GM18499 (cell line): ENCODE measurements around the gene DRC7.

Experiments used
- ATAC-seq: cut with Tn5 transposase; IDR thresholded peaks from one replicate; pipeline ENCODE4 v1.9.1; 2021; ENCODE audit warnings: moderate number of reproducible peaks; ENCODE audit not compliant: insufficient read depth, unreplicated experiment

The DRC7 gene, protein sequence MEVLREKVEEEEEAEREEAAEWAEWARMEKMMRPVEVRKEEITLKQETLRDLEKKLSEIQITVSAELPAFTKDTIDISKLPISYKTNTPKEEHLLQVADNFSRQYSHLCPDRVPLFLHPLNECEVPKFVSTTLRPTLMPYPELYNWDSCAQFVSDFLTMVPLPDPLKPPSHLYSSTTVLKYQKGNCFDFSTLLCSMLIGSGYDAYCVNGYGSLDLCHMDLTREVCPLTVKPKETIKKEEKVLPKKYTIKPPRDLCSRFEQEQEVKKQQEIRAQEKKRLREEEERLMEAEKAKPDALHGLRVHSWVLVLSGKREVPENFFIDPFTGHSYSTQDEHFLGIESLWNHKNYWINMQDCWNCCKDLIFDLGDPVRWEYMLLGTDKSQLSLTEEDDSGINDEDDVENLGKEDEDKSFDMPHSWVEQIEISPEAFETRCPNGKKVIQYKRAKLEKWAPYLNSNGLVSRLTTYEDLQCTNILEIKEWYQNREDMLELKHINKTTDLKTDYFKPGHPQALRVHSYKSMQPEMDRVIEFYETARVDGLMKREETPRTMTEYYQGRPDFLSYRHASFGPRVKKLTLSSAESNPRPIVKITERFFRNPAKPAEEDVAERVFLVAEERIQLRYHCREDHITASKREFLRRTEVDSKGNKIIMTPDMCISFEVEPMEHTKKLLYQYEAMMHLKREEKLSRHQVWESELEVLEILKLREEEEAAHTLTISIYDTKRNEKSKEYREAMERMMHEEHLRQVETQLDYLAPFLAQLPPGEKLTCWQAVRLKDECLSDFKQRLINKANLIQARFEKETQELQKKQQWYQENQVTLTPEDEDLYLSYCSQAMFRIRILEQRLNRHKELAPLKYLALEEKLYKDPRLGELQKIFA

DNA sequence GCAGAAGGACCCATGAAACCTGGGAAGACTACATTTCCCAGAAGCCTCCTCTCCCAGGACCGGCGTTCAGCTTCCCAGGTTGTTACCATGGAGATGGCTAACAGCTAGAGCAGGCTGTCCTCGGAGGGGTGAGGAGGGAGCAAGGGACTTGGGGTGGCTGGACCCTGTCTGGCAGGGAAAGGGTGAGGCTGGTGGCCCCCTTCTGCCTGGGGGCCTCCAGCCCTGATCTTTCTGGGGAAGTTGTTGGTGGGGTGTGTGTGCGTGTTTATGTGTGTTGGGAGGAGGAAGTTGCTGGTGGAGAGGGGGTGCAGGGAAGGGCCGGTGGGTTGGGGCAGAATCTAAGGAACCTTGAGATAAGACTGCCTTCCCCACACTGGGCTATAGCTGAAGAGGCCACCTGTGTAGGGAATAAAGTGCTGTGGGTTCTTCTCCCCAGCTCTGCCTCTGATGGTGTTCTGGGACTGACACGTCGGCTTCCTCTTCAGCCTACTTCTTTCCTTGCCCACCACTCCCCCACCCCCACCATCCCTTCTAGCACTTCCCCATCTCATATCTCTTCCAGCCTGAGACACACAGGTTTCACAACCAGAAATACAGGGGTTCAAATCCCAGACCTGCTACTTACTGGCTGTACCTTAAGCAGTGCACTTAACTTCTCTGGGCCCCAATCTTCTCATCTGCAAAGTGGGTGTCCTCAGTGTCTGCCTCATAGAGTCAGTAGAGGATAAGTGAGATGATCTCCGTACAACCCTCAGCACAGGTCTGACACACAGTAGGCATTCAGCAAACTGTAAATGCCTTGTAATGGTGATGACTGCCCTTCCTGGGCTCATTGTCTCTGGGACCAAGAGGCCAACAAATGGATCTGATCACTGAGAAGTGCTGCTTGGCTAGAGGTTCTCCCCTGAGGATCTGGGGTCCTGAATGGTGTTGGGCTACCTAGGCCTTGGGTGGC, at the start of gene DRC7:
Gene DRC7 (plus strand): TSS at position 82 of the 955 bp plus-strand sequence. CDS start 3,144 bp downstream, outside the sequence.
- no peak for ATAC-seq

DNA sequence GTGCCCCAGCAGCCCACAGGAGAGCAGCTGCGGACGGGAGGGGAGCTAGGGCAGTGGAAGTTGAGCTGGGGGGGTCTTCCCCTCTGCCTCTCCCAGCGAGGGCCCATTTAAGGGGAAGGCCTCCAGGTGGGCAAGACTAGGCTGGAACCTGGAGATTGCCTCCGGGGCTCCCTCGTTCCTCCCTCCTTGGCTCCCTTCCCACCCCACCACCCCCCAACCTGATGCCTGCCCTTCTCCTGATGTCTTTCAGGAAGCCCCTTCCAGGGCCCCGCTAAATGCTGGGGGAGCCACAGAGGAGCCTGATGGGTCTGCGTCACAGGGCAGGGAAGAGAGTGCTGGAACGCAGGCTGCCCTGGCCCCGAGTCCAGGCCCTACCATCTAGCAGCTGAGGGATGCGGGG, 49.4 kb upstream of the DRC7 start:
- no peak for ATAC-seq

DNA sequence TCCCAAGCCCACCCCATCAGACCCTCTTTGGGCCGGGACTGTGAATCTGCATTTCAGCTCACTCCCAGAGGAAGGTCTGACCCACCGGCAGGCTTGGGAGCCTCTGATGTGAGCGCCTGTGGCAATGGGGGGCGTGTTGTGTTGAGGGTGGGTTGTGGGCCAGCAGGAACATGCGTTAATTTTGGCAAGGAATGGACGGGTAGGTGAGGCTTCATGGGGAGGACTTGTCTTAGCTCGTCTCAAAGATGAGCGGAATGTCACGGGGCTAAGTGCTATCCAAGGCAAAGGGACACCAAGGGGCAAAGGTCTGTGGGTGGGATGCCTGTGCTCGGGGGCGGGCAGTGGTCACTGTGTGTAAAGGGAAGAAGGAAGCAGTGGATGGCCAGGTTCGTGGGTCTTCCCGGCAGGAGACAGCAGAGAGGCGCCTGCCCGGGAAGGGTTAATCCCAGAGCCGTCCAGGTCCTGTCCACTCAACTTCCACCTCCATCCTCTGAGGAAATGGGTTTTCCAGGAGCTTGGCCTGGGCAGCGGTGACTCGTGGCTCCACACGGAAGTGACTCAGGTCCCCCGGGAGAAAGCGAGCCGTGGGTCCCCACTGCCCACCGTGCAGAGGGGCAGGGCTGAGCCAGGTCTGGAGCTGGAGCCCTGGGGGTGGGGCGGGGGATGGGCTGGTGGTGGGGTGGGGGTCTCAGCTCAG, 48.8 kb upstream of the DRC7 start:
- ATAC-seq, result no peak

DNA sequence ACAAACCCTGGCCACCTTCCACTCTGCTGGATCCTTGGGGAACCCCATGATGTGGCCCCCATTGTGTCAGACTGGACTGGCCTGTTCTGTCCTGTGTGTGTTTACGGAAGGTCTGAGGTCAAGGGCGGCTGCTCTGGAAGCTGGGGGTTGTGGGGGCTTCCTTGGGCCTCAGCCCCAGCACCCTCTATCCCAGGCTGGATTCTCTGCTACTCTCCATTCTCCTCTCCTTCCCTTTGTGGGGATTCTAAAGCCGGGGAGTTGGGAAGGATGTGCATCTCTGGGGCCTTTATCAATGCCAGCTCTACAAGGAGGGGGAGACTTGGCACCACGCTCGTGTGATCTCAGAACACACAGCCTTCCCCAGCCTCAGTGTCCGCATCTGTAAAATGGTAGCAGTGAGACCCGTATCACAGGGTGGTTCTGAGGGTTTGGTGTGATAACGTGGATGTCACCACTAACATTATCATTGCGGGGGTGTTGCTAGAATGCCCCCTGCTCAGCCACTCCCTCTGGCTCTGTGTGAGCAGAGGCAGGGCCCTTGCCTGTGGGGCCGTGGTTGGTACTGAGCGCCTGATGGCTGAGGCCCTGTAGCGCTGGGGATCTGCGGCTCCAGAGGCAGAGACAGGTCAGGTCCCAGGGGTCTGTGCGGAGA, 48.1 kb upstream of the DRC7 start:
- no peak for ATAC-seq

DNA sequence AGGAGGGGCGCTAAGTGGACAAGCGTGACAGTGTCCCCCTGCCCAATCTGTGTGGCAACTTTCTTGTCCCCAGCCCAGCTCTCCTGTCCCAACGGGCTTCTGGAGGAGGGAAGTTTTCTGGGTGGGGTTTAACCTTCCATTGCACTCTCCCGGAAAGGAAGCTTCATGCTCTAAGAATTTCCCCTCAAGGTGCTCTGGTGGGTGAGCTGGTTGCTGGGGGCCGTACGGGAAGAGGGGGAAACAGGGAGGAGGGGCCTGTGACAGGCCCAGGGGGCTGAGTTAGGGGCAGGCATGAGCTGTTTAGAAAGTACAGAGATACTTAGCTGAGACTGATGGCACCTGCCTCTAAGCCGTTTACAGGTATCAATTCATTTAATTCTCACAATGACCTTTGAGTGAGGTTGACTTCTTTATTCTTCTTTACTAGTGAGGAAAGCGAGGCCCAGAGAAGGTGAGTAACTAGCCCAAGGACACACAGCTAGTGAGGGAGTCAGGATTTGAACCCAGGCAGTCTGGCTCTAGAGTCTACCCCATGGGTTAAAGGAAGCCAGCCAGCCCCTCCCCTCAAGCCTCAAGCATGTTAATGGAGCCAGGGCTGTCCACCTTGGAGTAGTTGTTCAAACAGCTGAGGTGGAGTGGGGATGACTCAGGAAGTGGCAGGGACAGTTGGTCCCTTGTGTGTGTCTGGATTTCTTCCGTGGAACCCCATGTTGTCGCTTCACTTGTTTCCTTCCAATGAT, 47.3 kb upstream of the DRC7 start:
- ATAC-seq, result no peak

DNA sequence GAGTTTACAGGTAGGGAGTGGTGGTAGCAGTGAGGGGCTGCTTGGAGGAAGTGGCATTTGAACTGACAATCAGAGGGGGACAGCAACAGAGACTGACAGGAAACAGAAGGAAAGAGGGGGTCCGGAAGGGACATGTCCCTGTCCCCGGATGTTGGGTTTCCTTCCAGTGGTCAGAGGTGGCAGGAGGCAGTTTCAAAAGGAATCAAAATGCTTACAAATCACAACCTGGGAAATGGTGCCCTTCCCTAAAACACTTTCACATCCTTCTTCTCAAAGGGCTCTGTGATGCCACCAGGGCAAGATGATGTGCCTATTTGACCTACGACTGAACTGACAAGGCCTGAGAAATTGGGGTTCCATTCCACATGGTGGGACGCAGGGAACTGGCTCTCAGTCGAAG, 46.5 kb upstream of the DRC7 start:
- no peak for ATAC-seq

DNA sequence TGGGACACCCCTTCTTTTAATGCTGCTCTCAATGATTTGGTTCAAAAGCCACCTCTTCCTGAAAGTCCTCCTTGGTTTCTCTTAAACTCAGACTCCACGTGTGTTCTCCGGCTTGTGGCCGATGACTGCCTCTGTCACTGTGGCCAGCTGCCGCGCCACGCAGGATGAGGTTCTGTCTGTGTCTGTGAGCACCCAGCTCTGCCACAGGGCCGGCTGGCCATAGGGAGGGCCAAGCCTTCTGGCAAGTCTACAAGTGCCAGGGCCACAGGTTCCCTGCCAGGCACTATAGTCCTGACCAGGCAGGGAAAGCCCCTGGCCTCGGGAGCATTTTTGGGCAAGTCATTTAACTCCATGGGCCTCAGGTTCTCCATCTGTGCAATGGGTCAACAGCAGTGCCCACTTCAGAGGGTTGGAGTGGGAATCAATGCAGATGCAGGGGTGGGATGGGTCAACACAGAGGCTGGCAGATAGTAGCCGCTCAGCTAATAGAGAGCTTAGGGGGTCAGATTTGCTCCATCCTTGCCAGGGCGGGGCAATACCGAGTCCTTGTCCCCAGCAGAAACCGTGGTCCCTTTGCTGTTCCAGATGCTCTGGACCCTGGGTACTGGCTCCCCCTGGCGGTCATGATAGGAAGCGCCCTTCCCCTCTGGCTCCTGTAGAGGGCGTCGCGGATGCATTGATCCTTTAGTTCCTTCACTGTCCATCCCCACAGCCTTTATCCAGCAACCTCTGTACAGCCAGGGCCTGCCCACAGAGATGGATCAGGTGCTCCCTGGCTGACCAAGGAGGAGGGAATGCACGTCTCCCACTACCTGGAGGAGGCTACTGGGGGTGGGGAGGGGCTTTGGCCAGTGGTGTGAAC, 45.8 kb upstream of the DRC7 start:
- no peak for ATAC-seq

DNA sequence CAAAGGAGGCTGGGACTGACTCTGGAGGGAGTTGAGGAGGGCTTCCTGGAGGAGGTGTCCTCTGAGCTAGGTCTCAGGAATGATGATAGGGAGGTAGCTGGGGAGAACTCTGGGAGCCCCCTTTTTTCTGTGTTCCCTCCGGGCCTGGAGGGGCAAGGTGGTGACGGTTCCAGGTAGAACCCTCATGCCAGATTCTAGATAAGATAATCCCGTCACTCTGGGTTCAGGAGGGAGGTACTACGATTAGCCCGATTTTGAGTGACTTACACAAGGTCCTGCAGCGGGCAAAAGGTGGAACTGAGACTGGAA, 45.2 kb upstream of the DRC7 start:
- ATAC-seq, result no peak

DNA sequence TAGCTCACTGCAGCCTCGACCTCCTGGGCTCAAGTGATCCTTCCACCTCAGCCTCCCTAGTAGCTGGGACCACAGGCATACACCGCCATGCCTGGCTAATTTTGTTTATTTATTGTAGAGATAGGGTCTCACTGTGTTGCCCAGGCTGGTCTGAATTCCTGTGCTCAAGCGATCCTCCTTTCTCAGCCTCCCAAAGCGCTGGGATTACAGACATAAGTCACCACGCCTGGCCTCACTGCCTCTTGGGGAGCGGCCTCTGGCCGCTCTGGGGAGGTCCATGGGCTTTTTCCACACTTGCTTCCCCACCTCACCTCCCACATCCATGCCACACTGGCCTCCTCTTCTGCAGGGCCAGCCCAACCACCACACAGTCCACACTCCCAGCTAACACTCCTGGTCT, 44.8 kb upstream of the DRC7 start:
- no peak for ATAC-seq

DNA sequence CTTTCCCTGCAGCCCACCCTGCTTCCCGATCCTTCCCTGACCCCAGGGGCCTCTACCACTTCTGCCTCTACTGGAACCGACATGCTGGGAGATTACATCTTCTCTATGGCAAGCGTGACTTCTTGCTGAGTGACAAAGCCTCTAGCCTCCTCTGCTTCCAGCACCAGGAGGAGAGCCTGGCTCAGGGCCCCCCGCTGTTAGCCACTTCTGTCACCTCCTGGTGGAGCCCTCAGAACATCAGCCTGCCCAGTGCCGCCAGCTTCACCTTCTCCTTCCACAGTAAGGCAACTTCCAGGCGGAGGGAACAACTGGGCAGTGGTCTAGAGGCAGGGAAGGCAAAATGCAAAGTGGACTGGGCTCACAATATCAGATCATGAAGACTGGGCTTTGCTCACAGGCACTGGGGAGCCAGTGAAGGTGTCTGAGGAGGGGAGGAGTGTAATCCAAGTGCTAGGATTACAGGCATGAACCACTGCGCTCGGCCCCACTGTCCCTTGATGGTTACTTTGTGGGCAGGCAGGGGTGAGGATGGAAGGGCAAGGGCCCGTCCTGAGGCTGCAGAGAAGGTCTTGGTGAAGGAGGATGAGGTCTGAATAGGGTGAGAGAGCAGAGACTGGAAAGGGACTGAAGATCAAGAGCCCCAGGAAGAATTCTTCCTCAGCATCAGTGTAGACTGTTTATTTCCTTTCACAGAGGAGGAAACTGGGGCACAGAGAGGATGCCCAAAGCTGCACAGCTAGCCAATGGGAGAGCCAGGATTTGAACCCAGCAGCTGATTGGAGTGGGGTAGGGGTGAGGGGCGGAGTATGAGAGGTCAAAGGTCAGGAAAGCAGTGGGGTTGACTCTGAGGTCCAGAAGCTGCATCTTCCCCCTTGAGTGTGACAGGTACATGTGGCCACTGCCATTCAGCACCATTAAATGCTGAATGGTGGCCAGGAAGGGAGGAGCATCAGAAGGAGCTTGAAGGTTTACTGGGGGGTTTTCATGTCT, 43.0 kb upstream of the DRC7 start:
- ATAC-seq, result no peak

DNA sequence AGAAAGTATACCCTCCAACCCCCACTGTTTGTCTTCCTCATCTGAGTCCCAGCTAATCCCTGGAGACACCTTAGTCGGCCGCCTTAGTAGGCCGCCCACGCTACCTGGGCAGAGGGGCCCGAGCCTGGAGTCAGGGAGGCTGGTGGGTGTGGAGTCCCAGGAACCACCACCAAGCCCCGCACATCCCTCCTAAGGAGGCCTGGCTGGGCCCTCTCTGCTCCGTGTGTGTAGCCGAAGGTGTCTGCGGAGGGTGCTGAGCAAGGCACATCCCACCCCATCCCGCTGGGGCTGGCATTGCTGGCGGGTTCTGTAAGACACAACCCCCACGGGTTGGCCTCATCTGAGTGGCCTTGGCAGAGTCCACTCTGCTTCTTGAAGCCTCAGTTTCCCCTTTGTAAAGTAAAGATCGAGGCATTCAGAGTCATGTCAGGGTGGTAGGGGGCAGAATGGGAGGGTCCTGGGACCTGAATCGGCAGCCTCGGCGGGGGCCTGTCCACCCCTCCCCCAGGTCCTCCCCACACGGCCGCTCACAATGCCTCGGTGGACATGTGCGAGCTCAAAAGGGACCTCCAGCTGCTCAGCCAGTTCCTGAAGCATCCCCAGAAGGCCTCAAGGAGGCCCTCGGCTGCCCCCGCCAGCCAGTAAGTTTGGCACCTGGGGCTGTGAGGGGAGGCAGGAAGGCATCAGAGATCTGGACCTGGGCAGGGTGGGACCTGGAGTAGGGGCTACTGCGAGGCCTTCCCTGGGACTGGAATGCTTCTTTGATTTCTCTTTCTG, 41.7 kb upstream of the DRC7 start:
- ATAC-seq, result no peak

DNA sequence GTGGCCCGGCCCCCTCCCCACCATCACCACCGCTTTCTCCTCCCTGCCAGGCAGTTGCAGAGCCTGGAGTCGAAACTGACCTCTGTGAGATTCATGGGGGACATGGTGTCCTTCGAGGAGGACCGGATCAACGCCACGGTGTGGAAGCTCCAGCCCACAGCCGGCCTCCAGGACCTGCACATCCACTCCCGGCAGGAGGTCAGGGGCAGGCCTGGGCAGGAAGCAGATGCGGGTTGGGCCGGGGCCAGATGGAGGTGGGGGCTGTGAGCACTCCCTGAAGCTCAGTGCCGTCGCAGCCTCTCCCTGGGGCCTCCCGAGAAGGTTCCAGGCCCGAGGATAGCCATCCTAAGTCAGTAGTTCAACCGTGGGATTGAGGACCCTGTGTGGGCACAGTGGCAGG, 40.7 kb upstream of the DRC7 start:
- ATAC-seq, result no peak

DNA sequence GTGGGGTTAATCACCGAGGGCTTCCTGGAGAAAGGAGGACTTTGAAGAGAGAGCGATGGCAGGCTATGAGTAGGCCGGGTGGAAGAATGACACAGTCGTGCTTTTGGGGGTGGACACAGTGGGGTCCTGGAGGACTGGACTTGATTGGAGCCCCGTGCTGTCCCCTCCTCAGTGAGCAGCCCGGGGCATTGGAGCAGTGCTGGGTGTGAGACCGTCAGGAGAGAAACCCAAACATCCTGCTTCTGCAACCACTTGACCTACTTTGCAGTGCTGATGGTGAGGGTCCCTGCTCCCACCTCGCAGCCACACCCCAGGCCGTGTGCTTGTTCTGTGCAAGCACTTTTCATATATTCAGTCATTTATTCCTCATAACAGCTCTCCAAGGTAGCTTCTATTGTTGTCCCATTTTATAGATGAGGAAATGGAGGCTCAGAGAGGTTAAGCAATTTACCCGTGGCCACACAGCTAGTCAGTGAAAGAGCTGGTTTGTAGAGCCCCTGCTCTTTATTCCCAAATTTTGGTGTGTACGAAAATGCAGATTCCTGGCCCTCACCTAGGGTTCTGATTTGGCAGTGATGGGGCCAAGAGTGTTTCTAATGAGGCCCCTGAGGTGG, 38.2 kb upstream of the DRC7 start:
- ATAC-seq, result no peak

DNA sequence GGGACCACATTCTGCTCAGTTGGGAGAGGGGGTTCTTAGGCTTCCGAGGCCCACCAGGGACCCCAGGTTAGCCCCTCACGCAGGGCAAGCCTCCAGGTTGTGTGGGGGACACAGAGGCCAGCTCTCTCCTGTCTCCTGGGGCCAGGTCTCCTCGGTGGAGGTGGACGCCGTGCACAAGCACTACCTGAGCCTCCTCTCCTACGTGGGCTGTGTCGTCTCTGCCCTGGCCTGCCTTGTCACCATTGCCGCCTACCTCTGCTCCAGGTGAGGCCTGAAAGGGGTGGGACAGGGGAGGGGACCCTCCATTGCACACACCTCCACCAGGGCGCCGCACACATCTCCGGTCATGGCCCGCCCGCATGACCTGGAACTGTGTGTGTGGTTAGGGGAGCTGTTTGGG, 37.4 kb upstream of the DRC7 start:
- no peak for ATAC-seq

DNA sequence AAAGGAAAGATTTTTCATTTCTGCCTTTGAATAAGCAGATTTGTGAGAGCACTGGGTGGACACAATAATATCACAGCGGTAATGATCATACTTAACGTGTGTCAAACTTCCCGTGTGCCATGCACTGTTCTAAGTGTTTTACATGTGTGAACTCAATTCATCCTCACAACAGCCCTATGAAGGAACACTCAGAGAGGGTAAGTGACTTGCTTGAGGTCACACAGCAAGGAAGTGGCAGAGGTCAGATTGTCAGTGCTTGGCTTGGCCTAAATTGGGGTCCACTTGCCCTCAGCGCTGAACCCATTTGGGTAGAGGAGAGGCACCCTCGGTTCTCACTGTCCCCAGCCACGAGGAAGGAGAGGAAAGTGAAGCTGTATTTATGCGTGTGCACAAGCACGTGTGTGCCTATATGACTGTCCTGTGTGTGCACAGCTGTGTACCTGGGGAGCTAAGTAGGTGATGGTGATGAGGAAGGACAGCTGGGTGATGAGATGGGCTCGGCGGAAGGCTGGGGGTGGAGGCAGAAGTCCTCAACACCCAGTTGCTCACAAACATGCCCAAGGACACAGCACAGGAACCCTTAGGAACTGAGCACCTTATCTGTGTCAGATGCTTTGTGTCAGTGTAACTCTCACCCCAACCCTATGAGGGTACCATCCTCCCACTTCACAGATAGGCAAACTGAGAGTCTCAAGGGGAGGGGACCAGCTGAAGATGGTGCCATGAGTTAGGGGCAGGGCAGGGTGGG, 36.3 kb upstream of the DRC7 start:
- no peak for ATAC-seq
